Colonic mucosa (tissue), 4 donors: Measurements from ENCODE around the gene DNAH8. TPM values are rescaled to one million over a fixed set of nuclear protein-coding genes. Genes with fewer than 3 reads are reported as not detected.

Experiments used
- DNase-seq: peaks from one replicate; pipeline ENCODE4 v3.0.0-alpha.2; 2020
- H3K27ac ChIP-seq: fragments of 200-600 bp; one replicate; pipeline ENCODE4 v1.8.0; 2021
- H3K27me3 ChIP-seq: fragments of 200-600 bp; one replicate; pipeline ENCODE4 v1.8.0; 2021
- H3K36me3 ChIP-seq: fragments of 200-600 bp; one replicate; pipeline ENCODE4 v1.8.0; 2021
- H3K4me1 ChIP-seq: fragments of 200-600 bp; one replicate; pipeline ENCODE4 v1.8.0; 2021; ENCODE audit warnings: mild to moderate bottlenecking
- H3K4me3 ChIP-seq: fragments of 200-600 bp; one replicate; pipeline ENCODE4 v1.8.0; 2021
- H3K9ac ChIP-seq, 2 donors: one replicate each; pipeline ENCODE4 v1.7.0; 2013; ENCODE audit warnings: control low read depth in 2 of 2, low read depth in 2 of 2, low read length in 2 of 2
- H3K9me3 ChIP-seq: fragments of 200-600 bp; one replicate; pipeline ENCODE4 v1.8.0; 2021
- intact Hi-C: fragments of 100-400 bp; cut with DNase I; formaldehyde crosslinking; loops from one replicate; pipeline ENCODE4 v1.14.1; 2022
- total RNA-seq, 2 donors: library from RNA; stranded (reverse); fragmentation: NEBNext Ultra II Directional in 1 of 2; extraction: Animal tissue kit (Norgen Biotek cat#: 25700) in 1 of 2; gene quantifications; one replicate each; pipeline ENCODE4 v1.2.1, GENCODE V29; 2021
- TF ChIP-seq, protein P1 (sequence below): fragments of 200-600 bp; IDR thresholded peaks from one replicate; pipeline ENCODE4 v1.8.0; 2022; ENCODE audit warnings: antibody characterized with exemption, mild to moderate bottlenecking
- donor health status: healthy.
- donor health status: DM: no; HTN: no; CAD: no.
- donor health status: DM: no; HTN: no; CAD: no.

DNAH8 gene
- total RNA-seq, 2 donors from 2014 or later: not detected

DNA sequence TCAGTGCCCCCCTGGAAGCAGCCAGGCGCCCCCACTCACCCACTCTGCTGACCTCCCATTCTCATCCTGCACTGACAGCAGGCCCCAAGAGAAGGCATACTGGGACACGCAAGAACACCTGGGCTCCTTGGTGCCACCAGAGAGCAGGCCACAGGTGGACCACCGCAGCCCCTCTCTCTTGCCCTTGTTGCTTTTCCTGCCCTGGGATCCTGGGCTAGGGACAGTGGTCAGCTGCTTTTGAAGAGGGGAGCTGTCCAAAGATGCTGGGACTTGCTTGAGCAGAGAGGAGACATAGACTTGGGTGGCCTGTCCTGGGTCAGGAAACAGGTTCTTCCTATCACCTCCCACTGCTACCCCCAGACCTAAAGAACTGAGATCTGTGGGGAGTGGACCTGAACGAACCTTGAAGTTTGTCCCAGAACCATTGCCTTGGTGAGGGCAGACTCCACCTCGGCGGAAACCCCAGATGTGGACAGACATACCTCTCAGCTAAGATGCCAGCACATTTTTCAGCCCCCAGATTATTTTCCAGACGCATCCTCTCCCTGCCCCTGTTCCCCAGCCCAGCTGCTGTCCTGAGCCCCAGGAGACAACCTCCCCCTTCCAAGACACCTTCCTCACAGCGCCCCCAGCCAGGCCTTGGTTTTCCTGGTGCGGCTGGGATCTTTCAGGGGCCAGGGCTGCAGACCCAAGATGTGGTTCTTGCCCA lies 334.6 kb downstream of the DNAH8 start:
- H3K9ac ChIP-seq: no peak overlapping the region
- TF ChIP-seq, protein P1, sequence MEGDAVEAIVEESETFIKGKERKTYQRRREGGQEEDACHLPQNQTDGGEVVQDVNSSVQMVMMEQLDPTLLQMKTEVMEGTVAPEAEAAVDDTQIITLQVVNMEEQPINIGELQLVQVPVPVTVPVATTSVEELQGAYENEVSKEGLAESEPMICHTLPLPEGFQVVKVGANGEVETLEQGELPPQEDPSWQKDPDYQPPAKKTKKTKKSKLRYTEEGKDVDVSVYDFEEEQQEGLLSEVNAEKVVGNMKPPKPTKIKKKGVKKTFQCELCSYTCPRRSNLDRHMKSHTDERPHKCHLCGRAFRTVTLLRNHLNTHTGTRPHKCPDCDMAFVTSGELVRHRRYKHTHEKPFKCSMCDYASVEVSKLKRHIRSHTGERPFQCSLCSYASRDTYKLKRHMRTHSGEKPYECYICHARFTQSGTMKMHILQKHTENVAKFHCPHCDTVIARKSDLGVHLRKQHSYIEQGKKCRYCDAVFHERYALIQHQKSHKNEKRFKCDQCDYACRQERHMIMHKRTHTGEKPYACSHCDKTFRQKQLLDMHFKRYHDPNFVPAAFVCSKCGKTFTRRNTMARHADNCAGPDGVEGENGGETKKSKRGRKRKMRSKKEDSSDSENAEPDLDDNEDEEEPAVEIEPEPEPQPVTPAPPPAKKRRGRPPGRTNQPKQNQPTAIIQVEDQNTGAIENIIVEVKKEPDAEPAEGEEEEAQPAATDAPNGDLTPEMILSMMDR: no peak
- no peak for DNase-seq
- H3K27me3 ChIP-seq: peaks cover 16% of the 10 kb centered on the region
- no peaks in the 10 kb centered on the region for H3K9me3 ChIP-seq
- H3K4me3 ChIP-seq: no peak overlapping the region
- no peak overlapping the region for H3K27ac ChIP-seq
- intact Hi-C loops: no loop called here
- H3K36me3 ChIP-seq: no peaks in the 10 kb centered on the region
- no peaks in the 10 kb centered on the region for H3K4me1 ChIP-seq

DNA sequence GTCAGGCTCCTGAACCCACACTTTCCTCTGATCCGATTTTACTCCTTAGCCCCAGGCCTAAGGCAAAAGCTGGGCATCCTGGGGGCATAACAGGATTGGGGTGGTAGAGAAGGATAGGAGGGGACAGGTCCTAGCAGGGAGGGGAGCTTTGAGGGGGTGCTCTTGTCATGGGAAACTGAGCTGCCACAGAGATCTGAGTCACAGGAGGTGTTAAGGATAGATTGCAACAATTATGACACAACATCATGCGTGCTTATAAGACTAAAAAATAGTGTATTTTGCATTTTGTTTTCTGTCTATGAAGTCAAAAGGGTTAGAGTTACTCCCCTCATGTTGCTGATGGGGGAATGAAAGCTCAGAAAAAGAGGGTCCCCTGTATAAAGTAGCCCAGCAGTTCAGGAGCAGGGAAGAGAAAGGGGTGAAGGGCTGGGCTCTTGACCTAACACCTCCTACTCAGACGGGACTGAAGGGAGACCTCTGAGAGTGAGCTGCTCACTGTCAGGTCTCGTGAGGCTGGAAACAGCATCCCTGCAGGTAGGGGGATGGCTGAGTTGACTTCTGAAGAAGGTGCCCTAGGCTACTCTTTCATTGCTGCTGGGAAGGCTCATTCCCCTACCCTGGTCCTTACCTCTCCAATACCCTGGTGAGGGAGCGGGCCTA lies 335.5 kb downstream of the DNAH8 start:
- H3K36me3 ChIP-seq: no peaks in the 10 kb centered on the region
- H3K9ac ChIP-seq: no peak overlapping the region
- no peak overlapping the region for H3K27ac ChIP-seq
- no peak overlapping the region for H3K4me3 ChIP-seq
- H3K27me3 ChIP-seq: peaks cover 16% of the 10 kb centered on the region
- no peaks in the 10 kb centered on the region for H3K9me3 ChIP-seq
- intact Hi-C loops: no loop called here
- no peaks in the 10 kb centered on the region for H3K4me1 ChIP-seq
- DNase-seq: no peak
- TF ChIP-seq, protein P1: no peak

DNA sequence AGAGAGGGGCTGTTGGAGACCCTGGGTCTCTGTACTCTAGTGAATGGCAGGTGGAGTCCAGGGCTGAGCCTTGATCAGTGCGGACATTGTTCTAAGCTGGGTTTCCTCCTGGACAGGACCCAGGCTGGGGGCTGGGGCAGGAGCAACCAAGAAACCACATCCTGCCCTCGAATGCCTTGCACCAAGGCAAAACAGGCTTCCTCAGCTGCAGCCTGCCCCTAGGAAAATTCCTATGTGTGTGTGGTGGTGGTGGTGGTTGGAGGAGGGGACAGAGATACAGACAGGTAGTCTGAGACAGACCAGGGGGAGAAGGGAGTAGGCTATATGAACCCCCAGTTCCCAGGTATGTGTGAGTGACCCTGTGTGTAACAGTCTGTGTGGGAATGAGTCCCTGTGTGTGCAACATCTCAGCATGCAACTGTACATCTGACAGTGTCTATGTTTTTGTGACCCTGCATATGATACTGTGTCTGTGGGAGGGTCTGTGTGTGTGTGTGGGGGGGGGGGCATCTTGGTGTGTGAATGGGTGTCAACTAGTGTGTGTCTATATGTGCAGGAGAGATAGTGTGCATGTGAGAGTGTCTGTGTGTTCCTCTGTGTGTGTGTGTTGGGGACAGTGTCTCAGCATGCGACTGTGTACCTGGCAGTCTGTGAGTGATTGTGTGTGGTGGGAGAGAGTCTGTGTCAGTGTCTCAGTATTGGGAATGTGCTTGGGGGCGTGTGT lies 336.4 kb downstream of the DNAH8 start:
- Histone ChIP-seq H3K4me1 (no peaks in the 10 kb centered on the region), H3K9ac (no peak overlapping the region), H3K27ac (no peak overlapping the region), H3K9me3 (no peaks in the 10 kb centered on the region), H3K4me3 (no peak overlapping the region), H3K27me3 (peaks cover 16% of the 10 kb centered on the region), H3K36me3 (no peaks in the 10 kb centered on the region)
- intact Hi-C loops: no loop called here
- no peak for DNase-seq
- TF ChIP-seq, protein P1: no peak

DNA sequence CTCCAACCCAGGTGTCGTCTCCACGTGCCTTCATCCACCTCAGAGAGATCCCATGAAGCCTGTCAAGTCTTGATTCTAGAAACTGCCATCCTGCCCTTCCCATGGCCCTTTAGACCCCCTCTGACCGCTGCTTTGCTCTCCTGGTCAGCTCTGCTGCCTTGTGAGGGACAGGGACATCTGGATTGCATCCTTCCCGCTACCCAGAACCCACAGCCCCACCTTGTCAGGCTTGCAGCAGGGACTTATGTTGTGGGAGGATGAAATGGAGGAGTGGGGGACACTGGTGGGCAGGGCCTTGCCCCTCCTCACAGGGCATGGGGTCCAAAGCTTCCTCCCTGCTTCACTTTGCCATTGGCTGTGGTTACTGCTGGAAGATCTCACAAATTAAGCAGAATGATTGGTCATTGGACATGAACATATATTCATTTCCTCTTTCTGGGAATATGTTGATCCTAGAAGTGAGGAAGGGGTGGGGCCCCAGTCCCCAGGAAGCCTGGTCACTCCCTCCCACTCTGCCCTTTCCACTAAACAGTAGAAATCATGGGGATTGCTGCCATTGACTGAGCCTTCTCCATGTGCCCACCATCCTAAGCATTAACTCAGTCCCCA lies 338.0 kb downstream of the DNAH8 start:
- H3K27me3 ChIP-seq: peaks cover 13% of the 10 kb centered on the region
- H3K36me3 ChIP-seq: no peaks in the 10 kb centered on the region
- no peaks in the 10 kb centered on the region for H3K4me1 ChIP-seq
- H3K9me3 ChIP-seq: no peaks in the 10 kb centered on the region
- H3K27ac ChIP-seq: no peak overlapping the region
- TF ChIP-seq, protein P1: no peak
- no peak for DNase-seq
- no peak overlapping the region for H3K4me3 ChIP-seq
- H3K9ac ChIP-seq: no peak overlapping the region
- intact Hi-C loops: no loop called here

DNA sequence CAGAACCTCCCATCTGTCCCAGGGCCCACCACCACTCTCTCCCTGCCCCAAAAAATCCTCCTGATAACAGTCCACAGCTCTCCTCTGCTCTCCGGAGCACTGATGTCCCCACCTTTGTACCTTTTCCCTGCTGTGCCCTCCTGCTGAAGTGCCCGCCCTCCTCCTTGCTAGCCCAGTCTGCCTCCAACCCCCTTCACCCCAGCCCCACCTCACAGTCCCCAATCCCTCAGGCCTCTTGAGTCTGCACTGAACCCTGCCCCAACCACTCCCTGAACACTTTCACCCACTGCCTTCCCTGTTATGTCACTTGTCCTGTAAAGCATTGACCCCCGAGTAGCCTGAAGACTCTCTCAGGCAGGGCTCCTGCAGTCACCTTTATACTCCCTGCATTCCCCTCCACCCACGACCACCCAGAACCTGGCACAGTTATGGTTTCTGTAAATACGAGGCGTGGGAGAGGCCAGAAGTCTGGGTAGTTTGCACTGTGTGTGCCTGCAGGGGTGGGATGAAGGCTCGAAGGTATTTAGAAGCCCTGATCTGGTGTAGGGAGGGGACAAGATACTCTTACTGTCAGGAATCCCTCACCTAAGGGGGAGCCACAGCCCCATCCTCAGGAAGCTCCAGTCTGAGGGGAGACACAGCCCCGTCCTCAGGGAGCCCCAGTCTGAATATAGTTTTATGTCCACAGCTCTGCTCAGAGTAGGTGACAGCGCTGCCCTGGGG lies 338.9 kb downstream of the DNAH8 start:
- H3K27me3 ChIP-seq: peaks cover 4% of the 10 kb centered on the region
- no peak for DNase-seq
- intact Hi-C loops: no loop called here
- no peak overlapping the region for H3K4me3 ChIP-seq
- no peak overlapping the region for H3K27ac ChIP-seq
- no peak overlapping the region for H3K9ac ChIP-seq
- no peaks in the 10 kb centered on the region for H3K36me3 ChIP-seq
- no peaks in the 10 kb centered on the region for H3K4me1 ChIP-seq
- TF ChIP-seq, protein P1: no peak
- H3K9me3 ChIP-seq: no peaks in the 10 kb centered on the region
